Breast epithelium (tissue), 3 donors: ENCODE results near the gene ACOXL.

Experiments
- POLR2A ChIP-seq: fragments of 450-650 bp; IDR thresholded peaks from one replicate; pipeline ENCODE4 v1.6.1; 2016; ENCODE audit warnings: antibody characterized with exemption, mild to moderate bottlenecking, moderate library complexity
- POLR2AphosphoS5 ChIP-seq, 3 donors: sonication (generic); formaldehyde crosslinking; IDR thresholded peaks; one replicate each; pipeline ENCODE4 v1.6.1; 2017; ENCODE audit warnings: antibody characterized with exemption in 3 of 3
- TF ChIP-seq, protein P1 (sequence below), 3 donors: fragments of 450-650 bp; IDR thresholded peaks; one replicate each; pipeline ENCODE4 v1.5.1; 2016 to 2017; ENCODE audit warnings: antibody characterized with exemption in 3 of 3, mild to moderate bottlenecking in 3 of 3, moderate library complexity in 3 of 3

DNA sequence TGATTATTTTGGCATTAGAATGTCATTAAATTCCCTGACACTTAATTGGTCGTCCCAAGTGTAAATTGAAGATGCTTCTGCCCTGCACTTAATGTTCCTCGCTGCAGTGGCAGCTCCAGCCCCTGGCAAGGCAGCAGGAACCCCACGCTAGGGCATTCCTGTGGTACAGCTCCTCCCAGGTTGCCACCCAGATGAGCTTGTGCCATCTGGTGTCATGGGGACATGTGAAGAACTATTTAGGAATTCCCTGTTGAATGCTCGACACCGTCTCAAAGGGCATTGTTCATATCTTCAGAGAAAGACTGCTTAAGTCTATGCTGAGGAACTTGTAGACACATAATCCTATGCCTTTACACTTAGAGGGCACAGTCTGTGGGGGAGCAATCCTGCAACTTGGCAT lies 427.3 kb downstream of the ACOXL start:
- TF ChIP-seq, protein P1, sequence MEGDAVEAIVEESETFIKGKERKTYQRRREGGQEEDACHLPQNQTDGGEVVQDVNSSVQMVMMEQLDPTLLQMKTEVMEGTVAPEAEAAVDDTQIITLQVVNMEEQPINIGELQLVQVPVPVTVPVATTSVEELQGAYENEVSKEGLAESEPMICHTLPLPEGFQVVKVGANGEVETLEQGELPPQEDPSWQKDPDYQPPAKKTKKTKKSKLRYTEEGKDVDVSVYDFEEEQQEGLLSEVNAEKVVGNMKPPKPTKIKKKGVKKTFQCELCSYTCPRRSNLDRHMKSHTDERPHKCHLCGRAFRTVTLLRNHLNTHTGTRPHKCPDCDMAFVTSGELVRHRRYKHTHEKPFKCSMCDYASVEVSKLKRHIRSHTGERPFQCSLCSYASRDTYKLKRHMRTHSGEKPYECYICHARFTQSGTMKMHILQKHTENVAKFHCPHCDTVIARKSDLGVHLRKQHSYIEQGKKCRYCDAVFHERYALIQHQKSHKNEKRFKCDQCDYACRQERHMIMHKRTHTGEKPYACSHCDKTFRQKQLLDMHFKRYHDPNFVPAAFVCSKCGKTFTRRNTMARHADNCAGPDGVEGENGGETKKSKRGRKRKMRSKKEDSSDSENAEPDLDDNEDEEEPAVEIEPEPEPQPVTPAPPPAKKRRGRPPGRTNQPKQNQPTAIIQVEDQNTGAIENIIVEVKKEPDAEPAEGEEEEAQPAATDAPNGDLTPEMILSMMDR (IDR thresholded peaks at IDR 0.05): no peak
- TF ChIP-seq POLR2AphosphoS5 (IDR thresholded peaks at IDR 0.05) (no peak), POLR2A (no peak)
